GM12878 (cell line): ENCODE results near the gene PPP1R12A.
"Not testable (repeated sequence)": the region's sequence is repeated elsewhere in the genome, so short reads cannot be mapped to it uniquely, and the experiment has no call there.

Experiments used
- ATF7 ChIP-seq: fragments of 450-650 bp; IDR thresholded peaks from 2 replicates; pipeline ENCODE4 v1.6.1; 2016; ENCODE audit warnings: low read depth, mild to moderate bottlenecking
- CBX5 ChIP-seq: sonication (generic); IDR thresholded peaks from 2 replicates; pipeline ENCODE4 v1.6.1; 2016; ENCODE audit warnings: low read depth, moderate library complexity, mild to moderate bottlenecking, inconsistent platforms
- CTCF ChIP-seq, 3 experiments: IDR thresholded peaks in 2 of 3; conservative IDR thresholded peaks in 1 of 3; 2 replicates each; pipeline ENCODE4 v1.5.1; 2011; ENCODE audit warnings: low read depth in 3 of 3, low read length in 3 of 3, mild to moderate bottlenecking in 3 of 3, control low read depth in 2 of 3, moderate library complexity in 2 of 3, inconsistent platforms in 1 of 3, mixed read lengths in 1 of 3; ENCODE audit not compliant: control insufficient read depth in 2 of 3, insufficient read depth in 1 of 3; ENCODE audit errors: extremely low read depth in 1 of 3
- EP300 ChIP-seq, 2 experiments: fragments of 150-350 bp in 1 of 2; IDR thresholded peaks; 2 replicates each; pipeline ENCODE4 v1.6.1; 2011 to 2012; ENCODE audit warnings: low read depth in 2 of 2, low read length in 2 of 2, borderline replicate concordance in 1 of 2, improper control_type of control experiment in 1 of 2, inconsistent platforms in 1 of 2; ENCODE audit not compliant: control insufficient read depth in 1 of 2
- GATAD2B ChIP-seq: fragments of 450-650 bp; conservative IDR thresholded peaks from 2 replicates; pipeline ENCODE4 v1.6.1; 2017; ENCODE audit warnings: low read depth, mild to moderate bottlenecking, moderate library complexity
- MYC ChIP-seq: IDR thresholded peaks from 2 replicates; pipeline ENCODE4 v1.6.1; 2011; ENCODE audit warnings: mild to moderate bottlenecking, low read length, moderate library complexity, inconsistent platforms; ENCODE audit not compliant: insufficient read depth, insufficient replicate concordance, insufficient read length, severe bottlenecking
- PAX8 ChIP-seq: fragments of 450-650 bp; IDR thresholded peaks from 2 replicates; pipeline ENCODE4 v1.6.1; 2017; ENCODE audit warnings: mild to moderate bottlenecking, moderate library complexity
- POLR2A ChIP-seq: IDR thresholded peaks from 2 replicates; pipeline ENCODE4 v1.6.1; 2011; ENCODE audit warnings: low read depth, mild to moderate bottlenecking, low read length
- RAD21 ChIP-seq: IDR thresholded peaks from 2 replicates; pipeline ENCODE4 v1.6.1; 2011; ENCODE audit warnings: mild to moderate bottlenecking, low read depth, low read length, moderate library complexity; ENCODE audit not compliant: insufficient read depth
- RELA ChIP-seq: fragments of 450-650 bp; IDR thresholded peaks from 2 replicates; pipeline ENCODE4 v1.8.0; 2014; ENCODE audit warnings: borderline replicate concordance; ENCODE audit not compliant: partially characterized antibody
- RFX5 ChIP-seq: IDR thresholded peaks from 2 replicates; pipeline ENCODE4 v1.6.1; 2011; ENCODE audit warnings: low read depth, low read length, improper control_type of control experiment
- SRF ChIP-seq, 2 experiments: IDR thresholded peaks; 2 replicates each; pipeline ENCODE4 v1.6.1; 2011; ENCODE audit warnings: low read depth in 2 of 2, low read length in 2 of 2, mild to moderate bottlenecking in 1 of 2, moderate library complexity in 1 of 2
- ZBTB40 ChIP-seq: fragments of 450-650 bp; IDR thresholded peaks from 2 replicates; pipeline ENCODE4 v1.6.1; 2016; ENCODE audit warnings: mild to moderate bottlenecking, moderate library complexity, borderline replicate concordance

- not testable (repeated sequence) for TF ChIP-seq RFX5; EP300 (IDR thresholded peaks at IDR 0.05; ENCODE audit: borderline replicate concordance in 1 of 2, control insufficient read depth in 1 of 2, low read depth in 2 of 2, low read length in 2 of 2); SRF (IDR thresholded peaks at IDR 0.05; ENCODE audit: low read depth in 2 of 2, low read length in 2 of 2); POLR2A; MYC; PAX8; CTCF (IDR thresholded peaks at IDR 0.05 in 2 of 3, conservative IDR thresholded peaks at IDR 0.05 in 1 of 3; ENCODE audit: control insufficient read depth in 2 of 3, extremely low read depth in 1 of 3, insufficient read depth in 1 of 3, low read depth in 3 of 3, low read length in 3 of 3); RAD21; RELA; ZBTB40; GATAD2B; ATF7; CBX5
Measured at GRCh38 chr12:79784366-79785065, 150.4 kb downstream of the PPP1R12A start.
